ENCODE results near the gene CDKN1B. TPM values are rescaled to one million over a fixed set of nuclear protein-coding genes. Genes with fewer than 3 reads are reported as not detected.

CDKN1B gene
- 37.1 and 37.6 TPM in 2 replicates for total RNA-seq (2014; rRNA removed; shearing (Covaris generic))

- H3K27me3 ChIP-seq = no peaks in the 10 kb centered on the region
- peak within 1 kb of the TSS; percentile 93 for H3K4me3 ChIP-seq
- H3K4me1 ChIP-seq = peaks cover 12% of the 10 kb centered on the region
- peak; percentile 80 to 84 for DNase-seq
- H3K27ac ChIP-seq = peak within 1 kb of the TSS; percentile 74
- H3K9me3 ChIP-seq (replicated peaks) = no peaks in the 10 kb centered on the region
- H3K36me3 ChIP-seq = peaks cover 10% of the 10 kb centered on the region
These were observed at the start of gene CDKN1B for GRCh38 chr12:12716793-12717585. Gene CDKN1B (plus strand): TSS chr12:12717368. CDS start chr12:12717840, 472 bp downstream.

- no peak for DNase-seq
- Histone ChIP-seq H3K27ac (no peak overlapping the region), H3K9me3 (replicated peaks) (no peaks in the 10 kb centered on the region), H3K36me3 (no peaks in the 10 kb centered on the region), H3K4me3 (no peak overlapping the region), H3K4me1 (0 out of 2 replicates have a peak, but pooled peaks cover 2% of the 10 kb centered on the region), H3K27me3 (no peaks in the 10 kb centered on the region)
These were observed 49.2 kb upstream of the CDKN1B start for GRCh38 chr12:12668005-12668404.

GRCh38 chr12:12669020-12669419 is 48.1 kb upstream of the CDKN1B start:
- Histone ChIP-seq H3K4me3 (no peak overlapping the region), H3K9me3 (replicated peaks) (no peaks in the 10 kb centered on the region), H3K36me3 (no peaks in the 10 kb centered on the region), H3K4me1 (0 out of 2 replicates have a peak, but pooled peaks cover 2% of the 10 kb centered on the region), H3K27ac (no peak overlapping the region), H3K27me3 (no peaks in the 10 kb centered on the region)
- DNase-seq = no peak

GRCh38 chr12:12671850-12672660 is 45.1 kb upstream of the CDKN1B start:
- no peaks in the 10 kb centered on the region for H3K9me3 ChIP-seq (replicated peaks)
- peak; percentile 8 to 12 for DNase-seq
- no peak overlapping the region for H3K4me3 ChIP-seq
- no peaks in the 10 kb centered on the region for H3K36me3 ChIP-seq
- H3K4me1 ChIP-seq = 0 out of 2 replicates have a peak, but pooled peaks cover 2% of the 10 kb centered on the region
- H3K27ac ChIP-seq = no peak overlapping the region
- H3K27me3 ChIP-seq = no peaks in the 10 kb centered on the region

GRCh38 chr12:12673296-12673695 is 43.9 kb upstream of the CDKN1B start:
- Histone ChIP-seq H3K9me3 (replicated peaks) (no peaks in the 10 kb centered on the region), H3K27ac (no peak overlapping the region), H3K4me1 (0 out of 2 replicates have a peak, but pooled peaks cover 2% of the 10 kb centered on the region), H3K36me3 (no peaks in the 10 kb centered on the region), H3K4me3 (no peak overlapping the region), H3K27me3 (no peaks in the 10 kb centered on the region)
- no peak for DNase-seq

GRCh38 chr12:12676605-12677004 is 40.6 kb upstream of the CDKN1B start:
- H3K4me3 ChIP-seq = no peak overlapping the region
- no peaks in the 10 kb centered on the region for H3K27me3 ChIP-seq
- no peak overlapping the region for H3K27ac ChIP-seq
- H3K9me3 ChIP-seq (replicated peaks) = no peaks in the 10 kb centered on the region
- DNase-seq = no peak
- no peaks in the 10 kb centered on the region for H3K36me3 ChIP-seq
- 0 out of 2 replicates have a peak, but pooled peaks cover 2% of the 10 kb centered on the region for H3K4me1 ChIP-seq

GRCh38 chr12:12681061-12681765 is 36.0 kb upstream of the CDKN1B start:
- H3K4me1 ChIP-seq = no peaks in the 10 kb centered on the region
- no peaks in the 10 kb centered on the region for H3K36me3 ChIP-seq
- no peaks in the 10 kb centered on the region for H3K9me3 ChIP-seq (replicated peaks)
- DNase-seq = no peak
- H3K4me3 ChIP-seq = no peak overlapping the region
- no peak overlapping the region for H3K27ac ChIP-seq
- H3K27me3 ChIP-seq = no peaks in the 10 kb centered on the region

GRCh38 chr12:12682284-12682683 is 34.9 kb upstream of the CDKN1B start:
- no peaks in the 10 kb centered on the region for H3K9me3 ChIP-seq (replicated peaks)
- no peaks in the 10 kb centered on the region for H3K27me3 ChIP-seq
- DNase-seq = no peak
- no peaks in the 10 kb centered on the region for H3K4me1 ChIP-seq
- no peak overlapping the region for H3K27ac ChIP-seq
- H3K36me3 ChIP-seq = no peaks in the 10 kb centered on the region
- H3K4me3 ChIP-seq = no peak overlapping the region

GRCh38 chr12:12683136-12683697 is 34.0 kb upstream of the CDKN1B start:
- no peak overlapping the region for H3K27ac ChIP-seq
- no peak for DNase-seq
- no peaks in the 10 kb centered on the region for H3K4me1 ChIP-seq

GRCh38 chr12:12683725-12684124 is 33.4 kb upstream of the CDKN1B start:
- Histone ChIP-seq H3K36me3 (no peaks in the 10 kb centered on the region), H3K9me3 (replicated peaks) (no peaks in the 10 kb centered on the region), H3K4me3 (no peak overlapping the region), H3K4me1 (no peaks in the 10 kb centered on the region), H3K27me3 (no peaks in the 10 kb centered on the region), H3K27ac (no peak overlapping the region)
- DNase-seq = no peak

More at GRCh38 chr12:12683136-12683697, 34.0 kb upstream of the CDKN1B start:
- no peaks in the 10 kb centered on the region for H3K36me3 ChIP-seq
- no peaks in the 10 kb centered on the region for H3K9me3 ChIP-seq (replicated peaks)
- no peak overlapping the region for H3K4me3 ChIP-seq
- H3K27me3 ChIP-seq = no peaks in the 10 kb centered on the region

- Histone ChIP-seq H3K9me3 (replicated peaks) (no peaks in the 10 kb centered on the region), H3K27me3 (no peaks in the 10 kb centered on the region), H3K4me1 (no peaks in the 10 kb centered on the region), H3K36me3 (no peaks in the 10 kb centered on the region), H3K4me3 (no peak overlapping the region), H3K27ac (no peak overlapping the region)
- peak; percentile 47 to 69 for DNase-seq
These were observed 32.6 kb upstream of the CDKN1B start for GRCh38 chr12:12684375-12685106.

- H3K36me3 ChIP-seq = no peaks in the 10 kb centered on the region
- H3K4me3 ChIP-seq = no peak overlapping the region
- no peaks in the 10 kb centered on the region for H3K4me1 ChIP-seq
- no peaks in the 10 kb centered on the region for H3K27me3 ChIP-seq
- no peak for DNase-seq
- H3K27ac ChIP-seq = no peak overlapping the region
- H3K9me3 ChIP-seq (replicated peaks) = no peaks in the 10 kb centered on the region
These were observed 31.9 kb upstream of the CDKN1B start for GRCh38 chr12:12685305-12685704.

- Histone ChIP-seq H3K27ac (no peak overlapping the region), H3K4me1 (no peaks in the 10 kb centered on the region), H3K36me3 (no peaks in the 10 kb centered on the region), H3K27me3 (no peaks in the 10 kb centered on the region), H3K4me3 (no peak overlapping the region), H3K9me3 (replicated peaks) (no peaks in the 10 kb centered on the region)
- DNase-seq = no peak
These were observed 30.7 kb upstream of the CDKN1B start for GRCh38 chr12:12686472-12686871.

GRCh38 chr12:12686925-12687324 is 30.2 kb upstream of the CDKN1B start:
- H3K27me3 ChIP-seq = no peaks in the 10 kb centered on the region
- H3K9me3 ChIP-seq (replicated peaks) = no peaks in the 10 kb centered on the region
- no peak overlapping the region for H3K4me3 ChIP-seq
- H3K36me3 ChIP-seq = no peaks in the 10 kb centered on the region
- DNase-seq = no peak
- H3K4me1 ChIP-seq = no peaks in the 10 kb centered on the region
- no peak overlapping the region for H3K27ac ChIP-seq
